Sigmoid colon (tissue), 4 donors: ENCODE data around the gene RAB3D.

ENCODE experiments used
- CTCF ChIP-seq, 4 experiments: fragments of 450-650 bp in 3 of 4; fragments of 200-600 bp in 1 of 4; IDR thresholded peaks; one replicate each; pipeline ENCODE4 v1.5.1; 2016 to 2019; ENCODE audit warnings: antibody characterized with exemption in 4 of 4, mild to moderate bottlenecking in 3 of 4, moderate library complexity in 2 of 4
- POLR2A ChIP-seq, 2 donors: fragments of 450-650 bp; IDR thresholded peaks; one replicate each; pipeline ENCODE4 v1.6.1; 2016; ENCODE audit warnings: antibody characterized with exemption in 2 of 2, mild to moderate bottlenecking in 2 of 2, moderate library complexity in 2 of 2
- POLR2AphosphoS5 ChIP-seq, 4 donors: sonication (generic); formaldehyde crosslinking; IDR thresholded peaks; one replicate each; pipeline ENCODE4 v1.6.1; 2017; ENCODE audit warnings: antibody characterized with exemption in 4 of 4

GRCh38 chr19:11278670-11279069 lies 60.8 kb downstream of the RAB3D start:
- no peak for TF ChIP-seq CTCF (IDR thresholded peaks at IDR 0.05)
- no peak for TF ChIP-seq POLR2AphosphoS5 (IDR thresholded peaks at IDR 0.05)
- TF ChIP-seq POLR2A (IDR thresholded peaks at IDR 0.05): no peak
